HEK293T (cell line): ENCODE data around the gene MEGF6.

Experiments
- CTCF ChIA-PET: fragments of 350-600 bp; formaldehyde crosslinking; extraction: SDS; loops from one replicate; lab custom pipeline; 2021; ENCODE audit warnings: antibody characterized with exemption, inconsistent platforms; lab: Yijun Ruan, JAX
- POLR2A ChIA-PET: fragments of 350-600 bp; formaldehyde crosslinking; extraction: SDS; loops from one replicate; lab custom pipeline; 2020; ENCODE audit warnings: antibody characterized with exemption, inconsistent platforms; lab: Yijun Ruan, JAX
- DNase-seq: peaks from one replicate; pipeline ENCODE4 v3.0.0; 2012; ENCODE audit warnings: mixed read lengths; ENCODE audit errors: extremely low spot score
- ARNT ChIP-seq: fragments of 450-650 bp; IDR thresholded peaks from 2 replicates; pipeline ENCODE4 v1.6.1; 2017; ENCODE audit warnings: mild to moderate bottlenecking
- BHLHE40 ChIP-seq: fragments of 450-650 bp; IDR thresholded peaks from 2 replicates; pipeline ENCODE4 v1.6.1; 2016; ENCODE audit warnings: mild to moderate bottlenecking, moderate library complexity, borderline replicate concordance
- CTBP1 ChIP-seq: fragments of 450-650 bp; IDR thresholded peaks from 2 replicates; pipeline ENCODE4 v1.6.1; 2016; ENCODE audit warnings: borderline replicate concordance
- ELF4 ChIP-seq: fragments of 450-650 bp; IDR thresholded peaks from 2 replicates; pipeline ENCODE4 v1.6.1; 2017; ENCODE audit warnings: antibody characterized with exemption
- FOXA1 ChIP-seq: fragments of 450-650 bp; IDR thresholded peaks from 2 replicates; pipeline ENCODE4 v1.6.1; 2016; ENCODE audit warnings: mild to moderate bottlenecking
- FOXK2 ChIP-seq: fragments of 450-650 bp; IDR thresholded peaks from 2 replicates; pipeline ENCODE4 v1.6.1; 2016; ENCODE audit warnings: mild to moderate bottlenecking
- FOXM1 ChIP-seq: fragments of 450-650 bp; IDR thresholded peaks from 2 replicates; pipeline ENCODE4 v1.6.1; 2017; ENCODE audit warnings: mild to moderate bottlenecking, borderline replicate concordance
- HDGF ChIP-seq: fragments of 450-650 bp; IDR thresholded peaks from 2 replicates; pipeline ENCODE4 v1.6.1; 2017; ENCODE audit warnings: antibody characterized with exemption, borderline replicate concordance
- L3MBTL2 ChIP-seq: fragments of 450-650 bp; conservative IDR thresholded peaks from 2 replicates; pipeline ENCODE4 v1.6.1; 2016; ENCODE audit warnings: mild to moderate bottlenecking
- LEF1 ChIP-seq: fragments of 450-650 bp; IDR thresholded peaks from 2 replicates; pipeline ENCODE4 v1.6.1; 2017; ENCODE audit warnings: mild to moderate bottlenecking, borderline replicate concordance
- NFRKB ChIP-seq: fragments of 450-650 bp; IDR thresholded peaks from 2 replicates; pipeline ENCODE4 v1.6.1; 2016; ENCODE audit warnings: mild to moderate bottlenecking, moderate library complexity
- PKNOX1 ChIP-seq: fragments of 450-650 bp; IDR thresholded peaks from 2 replicates; pipeline ENCODE4 v1.6.1; 2016
- SP1 ChIP-seq: fragments of 450-650 bp; IDR thresholded peaks from 2 replicates; pipeline ENCODE4 v1.6.1; 2017
- SUZ12 ChIP-seq: fragments of 450-650 bp; IDR thresholded peaks from 2 replicates; pipeline ENCODE4 v1.6.1; 2016; ENCODE audit warnings: mild to moderate bottlenecking
- TARDBP ChIP-seq: fragments of 450-650 bp; IDR thresholded peaks from 2 replicates; pipeline ENCODE4 v1.6.1; 2016
- ZNF384 ChIP-seq: fragments of 450-650 bp; IDR thresholded peaks from 2 replicates; pipeline ENCODE4 v1.6.1; 2016

MEGF6 gene

DNA sequence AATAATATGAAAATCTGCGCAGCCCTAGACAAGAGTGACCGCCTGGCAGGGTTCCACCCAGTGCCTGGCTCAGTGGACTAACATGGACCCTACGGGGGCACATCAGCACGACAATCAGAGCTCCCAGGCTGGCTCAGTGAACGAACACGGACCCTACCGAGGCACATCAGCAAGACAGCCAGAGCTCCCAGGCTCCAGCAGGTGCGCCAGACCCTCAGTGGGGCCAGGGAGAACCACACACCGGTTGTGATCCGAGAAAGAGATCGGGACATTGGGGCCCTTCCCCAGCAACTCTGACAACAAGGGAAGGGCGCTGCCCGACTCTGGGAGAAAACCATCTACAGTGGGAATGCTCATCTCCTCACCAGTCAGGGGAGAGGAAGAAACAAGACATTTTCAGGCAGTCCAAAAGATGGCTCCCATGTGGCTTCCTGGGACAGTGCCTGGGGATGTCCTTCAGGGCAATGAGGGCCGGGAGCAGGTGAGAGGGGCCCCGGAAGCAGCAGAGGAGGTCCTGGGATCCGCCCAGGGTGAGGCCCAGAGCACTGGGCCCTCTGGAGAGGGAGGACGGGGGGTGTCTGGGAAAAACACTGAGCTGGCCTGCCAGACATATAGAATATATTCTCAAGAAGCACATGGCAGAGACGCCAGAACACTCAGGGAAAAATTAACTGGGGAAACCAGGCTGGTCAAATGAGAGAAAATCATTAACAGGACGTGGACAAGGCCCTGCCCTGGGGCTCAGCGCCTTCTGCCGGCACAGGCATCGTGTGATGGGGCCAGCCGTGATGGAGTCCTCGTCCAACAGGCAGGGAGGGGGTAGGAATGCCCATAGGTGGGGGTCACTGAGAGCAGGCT lies 152.0 kb downstream of the MEGF6 start:
- TF ChIP-seq FOXM1 = no peak
- no peak for TF ChIP-seq PKNOX1
- no peak for TF ChIP-seq NFRKB
- no peak for TF ChIP-seq ZNF384
- no peak for TF ChIP-seq BHLHE40
- ChIA-PET POLR2A (no interaction called here), CTCF (no interaction called here)
- DNase-seq = no peak

GRCh38 chr1:3457910-3458883 lies 153.1 kb downstream of the MEGF6 start:
- no peak for DNase-seq
- TF ChIP-seq ZNF384 (no peak), FOXK2 (no peak), SUZ12 (no peak), ARNT (no peak), HDGF (no peak), NFRKB (no peak), FOXM1 (no peak), SP1 (no peak), PKNOX1 (no peak), FOXA1 (no peak), TARDBP (no peak), L3MBTL2 (no peak), ELF4 (no peak), LEF1 (no peak), BHLHE40 (no peak), CTBP1 (no peak)
- CTCF ChIA-PET = no interaction called here
- POLR2A ChIA-PET = no interaction called here

DNA sequence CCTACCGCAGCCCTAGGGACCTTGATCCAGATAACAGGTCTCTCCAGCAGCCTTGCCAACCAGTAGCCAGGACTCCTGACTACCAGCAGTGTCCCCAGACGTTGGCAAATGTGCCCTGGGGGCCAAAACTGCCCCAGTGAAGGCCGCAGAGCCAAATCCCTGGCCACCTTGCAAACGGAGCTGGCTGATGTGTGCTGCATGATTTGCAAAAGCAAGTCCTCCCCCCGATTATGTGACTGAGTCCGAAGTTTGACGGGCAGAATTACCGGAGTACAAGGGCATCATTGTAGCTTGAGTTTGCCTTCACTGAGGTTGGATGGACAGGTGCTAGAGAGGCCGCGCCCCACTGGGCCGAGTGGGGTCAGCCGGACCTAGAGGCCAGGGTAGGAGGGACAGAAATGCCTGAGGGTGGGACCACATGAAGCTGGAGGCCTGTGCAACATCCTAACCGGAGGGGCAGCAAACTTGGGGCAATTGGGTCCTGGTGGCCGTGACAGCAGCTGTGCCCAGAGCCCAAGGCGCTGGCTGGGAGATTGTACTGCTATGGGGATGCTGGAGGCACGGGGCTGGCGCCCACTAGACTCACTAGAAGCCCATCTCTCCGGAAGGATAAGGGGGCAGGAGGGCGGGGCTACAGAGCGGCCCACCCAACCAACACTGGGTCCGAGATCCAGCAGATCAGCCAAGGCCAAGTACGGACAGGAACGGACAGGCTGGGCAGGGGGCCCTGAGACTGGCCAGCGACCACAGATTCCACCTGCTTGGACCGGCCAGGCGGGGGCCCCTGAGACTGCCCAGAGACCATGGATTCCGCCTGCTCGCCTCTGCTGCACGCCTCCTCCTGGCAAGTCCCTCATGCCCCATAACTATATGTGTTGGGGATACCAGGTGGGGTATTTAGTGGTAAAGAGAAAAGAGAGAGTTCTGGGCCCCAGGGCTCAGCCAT lies 154.1 kb downstream of the MEGF6 start:
- POLR2A ChIA-PET = interaction anchor here (1.5 kb wide), 1 partner anchor 25 kb away, joined by 3 read pairs; no protein-coding TSS in a partner anchor
- TF ChIP-seq NFRKB (no peak), FOXK2 (no peak), SUZ12 (no peak), L3MBTL2 (no peak), TARDBP (no peak), ARNT (no peak), PKNOX1 (no peak), CTBP1 (no peak), FOXA1 (no peak), FOXM1 (no peak), LEF1 (no peak), ELF4 (no peak), HDGF (no peak), SP1 (no peak), BHLHE40 (no peak), ZNF384 (no peak)
- CTCF ChIA-PET = interaction anchor here (0.6 kb wide), 1 partner anchor 136 kb away, joined by 3 read pairs; no protein-coding TSS in a partner anchor
- DNase-seq = no peak

- POLR2A ChIA-PET = interaction anchor here (1.5 kb wide), 1 partner anchor 25 kb away, joined by 3 read pairs; no protein-coding TSS in a partner anchor
- DNase-seq = no peak
- TF ChIP-seq LEF1 = no peak
- TF ChIP-seq SP1 = no peak
- no peak for TF ChIP-seq SUZ12
- no peak for TF ChIP-seq ELF4
- no peak for TF ChIP-seq FOXK2
- no peak for TF ChIP-seq TARDBP
- TF ChIP-seq PKNOX1 = no peak
- no peak for TF ChIP-seq NFRKB
- TF ChIP-seq HDGF = no peak
- TF ChIP-seq FOXM1 = no peak
- no peak for TF ChIP-seq L3MBTL2
- no peak for TF ChIP-seq ZNF384
- CTCF ChIA-PET = no interaction called here
Observed at GRCh38 chr1:3456449-3456963, 154.8 kb downstream of the MEGF6 start.
